IgD-negative memory B cell (primary cell): ENCODE results near the gene CDHR3. TPM values are rescaled to one million over a fixed set of nuclear protein-coding genes. Genes with fewer than 3 reads are reported as not detected.
A peak's percentile ranks its signal among the peaks of the same experiment; 100 is the strongest.

ENCODE experiments used
- H3K27ac Mint-ChIP-seq, 3 donors: one replicate each; pipeline ENCODE4 v1.8.0; 2020 to 2022; ENCODE audit warnings: mild to moderate bottlenecking in 3 of 3, mixed read lengths in 3 of 3, moderate library complexity in 1 of 3
- H3K27me3 Mint-ChIP-seq: one replicate; pipeline ENCODE4 v1.8.0; 2021; ENCODE audit warnings: mixed read lengths
- H3K36me3 Mint-ChIP-seq: one replicate; pipeline ENCODE4 v1.8.0; 2020; ENCODE audit warnings: mild to moderate bottlenecking, mixed read lengths
- H3K4me1 Mint-ChIP-seq, 3 donors: one replicate each; pipeline ENCODE4 v1.8.0; 2020 to 2022; ENCODE audit warnings: mixed read lengths in 3 of 3, mild to moderate bottlenecking in 1 of 3
- H3K4me3 Mint-ChIP-seq, 4 donors: one replicate each; pipeline ENCODE4 v1.8.0; 2020 to 2022; ENCODE audit warnings: mild to moderate bottlenecking in 4 of 4, mixed read lengths in 4 of 4, moderate library complexity in 3 of 4
- H3K9me3 Mint-ChIP-seq, 3 donors: one replicate each; pipeline ENCODE4 v1.8.0; 2020 to 2021; ENCODE audit warnings: mixed read lengths in 3 of 3, mild to moderate bottlenecking in 1 of 3
- polyA plus RNA-seq: library from polyadenylated mRNA; unstranded; fragments of 300-500 nt; fragmentation: Illumina TruSeq; gene quantifications from one replicate; pipeline ENCODE4 v1.2.3, GENCODE V29; 2021

The CDHR3 gene
- polyA plus RNA-seq, 1 donor from 2014 or later = 0.36 TPM

DNA sequence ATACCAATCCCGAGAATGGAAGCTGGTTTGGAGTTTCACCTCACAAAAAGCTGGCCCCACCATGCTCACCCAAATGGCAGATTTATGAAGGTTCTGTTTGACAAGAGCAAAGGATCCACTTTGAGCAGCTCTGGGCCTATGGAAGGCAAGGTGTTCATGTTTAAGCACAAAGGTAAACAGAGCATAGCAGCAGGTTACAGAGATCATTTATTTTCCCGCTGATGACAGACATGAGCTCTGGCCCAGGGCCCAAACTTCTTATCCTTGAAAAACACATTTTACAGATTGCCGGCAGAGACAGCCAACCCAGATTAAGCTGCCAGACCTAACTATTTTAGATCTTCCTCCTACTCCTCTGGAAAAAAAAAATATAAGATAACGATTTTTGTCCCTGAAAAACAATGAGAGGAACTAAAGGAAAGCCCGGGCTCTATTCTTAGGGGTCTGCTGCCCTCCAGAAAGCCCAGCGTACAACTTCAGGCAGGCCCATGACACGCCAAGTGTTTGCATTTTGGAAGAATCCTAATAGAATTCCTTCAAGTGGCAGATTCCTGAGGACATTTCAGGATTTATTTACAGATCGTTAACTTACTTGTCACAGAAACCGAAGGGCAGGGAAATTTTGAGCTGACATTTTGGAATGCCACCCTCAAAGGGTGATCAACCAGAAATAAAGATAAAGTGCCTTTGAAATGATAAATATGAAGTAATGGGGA lies 109.1 kb downstream of the CDHR3 start:
- Mint-ChIP-seq H3K27me3 (peaks cover 2% of the 10 kb centered on the region), H3K4me1 (peaks cover 78 to 81% (median 79%) of the 10 kb centered on the region in 3 donors), H3K9me3 (no peaks in the 10 kb centered on the region), H3K4me3 (peak overlapping the region; percentile 51 to 89 (median 78)), H3K36me3 (peaks cover 2% of the 10 kb centered on the region), H3K27ac (peak overlapping the region; percentile 91 to 99 (median 94))

- peaks cover 2% of the 10 kb centered on the region for H3K27me3 Mint-ChIP-seq
- H3K27ac Mint-ChIP-seq = peak overlapping the region; percentile 91 to 99 (median 94)
- H3K4me1 Mint-ChIP-seq = peaks cover 80 to 83% (median 81%) of the 10 kb centered on the region in 3 donors
- H3K9me3 Mint-ChIP-seq = no peaks in the 10 kb centered on the region
- peaks cover 2% of the 10 kb centered on the region for H3K36me3 Mint-ChIP-seq
- H3K4me3 Mint-ChIP-seq = peak overlapping the region in 2 of 4 donors; percentile 56 to 82
These were observed 109.6 kb downstream of the CDHR3 start for GRCh38 chr7:106072715-106073091.

GRCh38 chr7:106073701-106074100 lies 110.6 kb downstream of the CDHR3 start:
- peak overlapping the region; percentile 89 to 94 (median 91) for H3K27ac Mint-ChIP-seq

DNA sequence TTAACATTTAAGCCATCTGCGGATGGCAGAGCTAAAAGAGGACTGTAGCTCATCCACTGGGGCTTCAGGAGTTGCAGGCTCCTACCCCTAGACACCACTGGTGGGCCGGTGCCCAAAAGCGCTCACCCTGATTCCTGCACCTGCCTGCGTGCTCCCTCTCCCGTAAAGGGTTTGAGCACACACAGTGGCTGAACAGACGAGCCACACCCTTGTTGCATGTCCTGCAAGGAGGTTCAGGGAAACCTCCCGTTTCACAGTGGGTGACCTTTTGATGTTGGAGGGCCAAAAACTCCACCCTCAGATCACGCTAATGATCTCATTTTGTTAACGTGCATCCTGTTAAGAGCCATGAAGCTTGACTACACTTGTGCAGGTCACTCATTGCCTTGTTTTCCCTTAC lies 111.2 kb downstream of the CDHR3 start:
- peak overlapping the region; percentile 7 to 89 (median 30) for H3K4me3 Mint-ChIP-seq
- H3K4me1 Mint-ChIP-seq = peaks cover 72 to 78% (median 74%) of the 10 kb centered on the region in 3 donors
- no peaks in the 10 kb centered on the region for H3K36me3 Mint-ChIP-seq
- peaks cover 2% of the 10 kb centered on the region for H3K27me3 Mint-ChIP-seq
- H3K9me3 Mint-ChIP-seq = no peaks in the 10 kb centered on the region
- peak overlapping the region; percentile 89 to 94 (median 91) for H3K27ac Mint-ChIP-seq

More at GRCh38 chr7:106073701-106074100, 110.6 kb downstream of the CDHR3 start:
- peak overlapping the region; percentile 7 to 89 (median 20) for H3K4me3 Mint-ChIP-seq
- peaks cover 74 to 79% (median 74%) of the 10 kb centered on the region in 3 donors for H3K4me1 Mint-ChIP-seq
- H3K36me3 Mint-ChIP-seq = no peaks in the 10 kb centered on the region
- H3K27me3 Mint-ChIP-seq = peaks cover 2% of the 10 kb centered on the region
- H3K9me3 Mint-ChIP-seq = no peaks in the 10 kb centered on the region

- peaks cover 2% of the 10 kb centered on the region for H3K27me3 Mint-ChIP-seq
- H3K36me3 Mint-ChIP-seq = no peaks in the 10 kb centered on the region
- peaks cover 0 to 2% (median 0%) of the 10 kb centered on the region in 3 donors for H3K9me3 Mint-ChIP-seq
- H3K4me1 Mint-ChIP-seq = peaks cover 74 to 77% (median 76%) of the 10 kb centered on the region in 3 donors
- H3K27ac Mint-ChIP-seq = peak overlapping the region; percentile 20 to 75 (median 75)
- peak overlapping the region in 3 of 4 donors; percentile 59 to 69 (median 60) for H3K4me3 Mint-ChIP-seq
These were observed 112.9 kb downstream of the CDHR3 start for GRCh38 chr7:106075937-106076336.

DNA sequence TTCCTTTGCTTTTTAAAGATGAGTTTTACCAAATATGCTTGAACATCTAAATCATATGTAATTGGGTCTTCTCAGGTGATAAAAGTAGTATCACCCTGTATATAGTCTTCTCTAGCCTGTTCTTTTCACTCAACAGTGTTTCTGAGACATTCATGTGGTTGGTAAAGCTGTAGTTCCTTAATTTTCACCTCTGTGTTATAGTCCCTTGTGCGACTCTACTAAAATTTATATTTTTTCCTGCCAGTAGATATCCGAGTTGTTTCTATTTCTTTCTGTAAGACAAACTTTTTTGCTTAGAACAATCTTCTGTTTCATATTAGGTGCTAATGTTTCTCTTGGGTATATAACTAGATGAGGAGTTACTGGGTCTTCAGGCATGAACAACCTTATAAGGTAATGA lies 113.5 kb downstream of the CDHR3 start:
- Mint-ChIP-seq H3K27me3 (peaks cover 2% of the 10 kb centered on the region), H3K27ac (peak overlapping the region; percentile 20 to 75 (median 75)), H3K9me3 (peaks cover 0 to 2% (median 0%) of the 10 kb centered on the region in 3 donors), H3K4me3 (peak overlapping the region; percentile 14 to 76 (median 64)), H3K36me3 (no peaks in the 10 kb centered on the region), H3K4me1 (peaks cover 72 to 74% (median 74%) of the 10 kb centered on the region in 3 donors)

DNA sequence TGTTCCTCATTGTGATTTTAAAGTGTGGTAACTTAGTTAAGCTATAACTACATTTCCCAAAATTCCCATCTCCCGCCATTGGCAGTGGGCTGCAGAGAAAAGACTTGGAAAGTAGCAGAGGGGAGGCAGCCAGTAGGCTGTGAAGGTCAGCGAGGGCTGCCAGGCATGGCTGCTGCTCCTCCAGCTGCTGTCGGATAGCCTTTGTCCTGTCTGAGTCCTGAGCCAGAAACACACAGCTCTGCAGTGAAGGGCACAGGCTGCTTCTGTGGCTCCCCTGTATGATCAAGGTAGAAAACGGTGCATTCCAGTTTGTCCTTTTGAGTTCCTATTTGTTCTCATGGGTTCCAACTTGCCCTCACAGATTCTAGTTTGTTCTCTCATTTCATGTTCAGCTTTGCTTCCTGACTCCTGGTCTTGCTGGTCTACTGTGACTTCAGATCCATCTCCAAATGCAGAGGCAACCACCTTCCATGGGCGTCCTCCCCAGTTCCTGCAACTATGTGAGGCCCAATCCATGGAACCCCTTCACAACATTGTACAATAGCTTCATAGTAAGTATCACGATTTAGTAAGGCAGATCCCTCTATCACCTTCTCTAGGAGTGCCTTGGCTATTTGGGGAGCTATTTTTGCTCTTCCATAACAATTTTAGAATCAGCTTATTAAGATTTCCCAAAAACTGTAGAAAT lies 117.4 kb downstream of the CDHR3 start:
- peak overlapping the region in 2 of 3 donors; percentile 4 to 7 for H3K27ac Mint-ChIP-seq

GRCh38 chr7:106082087-106082854 lies 119.2 kb downstream of the CDHR3 start:
- no peak overlapping the region for H3K4me3 Mint-ChIP-seq

More for the DNA sequence above, 117.4 kb downstream of the CDHR3 start:
- H3K9me3 Mint-ChIP-seq = peaks cover 0 to 2% (median 1%) of the 10 kb centered on the region in 3 donors
- no peaks in the 10 kb centered on the region for H3K27me3 Mint-ChIP-seq
- H3K36me3 Mint-ChIP-seq = peaks cover under 1% of the 10 kb centered on the region
- peak overlapping the region in 2 of 4 donors; percentile 56 to 64 for H3K4me3 Mint-ChIP-seq
- H3K4me1 Mint-ChIP-seq = peaks cover 59 to 71% (median 65%) of the 10 kb centered on the region in 3 donors

More at GRCh38 chr7:106082087-106082854, 119.2 kb downstream of the CDHR3 start:
- peaks cover 0 to 2% (median 1%) of the 10 kb centered on the region in 3 donors for H3K9me3 Mint-ChIP-seq
- peaks cover 5% of the 10 kb centered on the region for H3K36me3 Mint-ChIP-seq
- H3K4me1 Mint-ChIP-seq = peaks cover 54 to 67% (median 54%) of the 10 kb centered on the region in 3 donors
- H3K27me3 Mint-ChIP-seq = no peaks in the 10 kb centered on the region
- peak overlapping the region in 2 of 3 donors; percentile 8 to 15 for H3K27ac Mint-ChIP-seq

Other genes with a start within 250 kb of the CDHR3 start
- 17.8 TPM for gene ATXN7L1, start 86.7 kb upstream of the CDHR3 start, polyA plus RNA-seq
- gene SYPL1, start 149.0 kb downstream of the CDHR3 start, polyA plus RNA-seq = 200 TPM